ENCODE results near the gene DDX24.

DNA sequence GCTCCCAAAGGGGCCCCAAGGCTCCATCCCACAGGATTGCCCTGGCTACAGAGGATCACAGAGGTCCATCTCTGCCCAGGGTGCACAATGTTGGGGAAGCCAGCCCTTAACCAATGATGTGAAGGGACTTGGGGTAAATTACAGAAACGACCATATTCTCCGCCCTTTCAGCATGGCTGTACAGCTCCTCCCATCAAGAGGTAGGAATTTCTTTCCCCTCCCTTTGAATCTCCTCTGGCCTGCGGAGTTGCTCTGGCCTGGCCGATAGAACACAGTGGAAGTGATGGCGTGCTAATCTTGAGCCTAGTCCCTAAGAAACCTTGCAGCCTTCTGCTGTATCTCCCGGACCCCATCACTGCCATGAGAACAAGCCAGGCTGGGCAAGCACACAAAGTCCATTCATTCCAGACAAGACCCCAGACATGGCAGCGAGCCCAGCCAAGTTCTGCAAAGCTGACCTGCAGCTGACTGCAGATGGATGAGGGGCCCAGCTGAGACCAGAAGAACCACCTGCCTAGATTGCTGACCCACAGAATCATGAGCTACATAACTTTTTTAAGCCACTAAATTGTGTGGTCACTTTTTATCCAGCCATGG, 22.6 kb upstream of the DDX24 start:
- TF ChIP-seq, protein P1, sequence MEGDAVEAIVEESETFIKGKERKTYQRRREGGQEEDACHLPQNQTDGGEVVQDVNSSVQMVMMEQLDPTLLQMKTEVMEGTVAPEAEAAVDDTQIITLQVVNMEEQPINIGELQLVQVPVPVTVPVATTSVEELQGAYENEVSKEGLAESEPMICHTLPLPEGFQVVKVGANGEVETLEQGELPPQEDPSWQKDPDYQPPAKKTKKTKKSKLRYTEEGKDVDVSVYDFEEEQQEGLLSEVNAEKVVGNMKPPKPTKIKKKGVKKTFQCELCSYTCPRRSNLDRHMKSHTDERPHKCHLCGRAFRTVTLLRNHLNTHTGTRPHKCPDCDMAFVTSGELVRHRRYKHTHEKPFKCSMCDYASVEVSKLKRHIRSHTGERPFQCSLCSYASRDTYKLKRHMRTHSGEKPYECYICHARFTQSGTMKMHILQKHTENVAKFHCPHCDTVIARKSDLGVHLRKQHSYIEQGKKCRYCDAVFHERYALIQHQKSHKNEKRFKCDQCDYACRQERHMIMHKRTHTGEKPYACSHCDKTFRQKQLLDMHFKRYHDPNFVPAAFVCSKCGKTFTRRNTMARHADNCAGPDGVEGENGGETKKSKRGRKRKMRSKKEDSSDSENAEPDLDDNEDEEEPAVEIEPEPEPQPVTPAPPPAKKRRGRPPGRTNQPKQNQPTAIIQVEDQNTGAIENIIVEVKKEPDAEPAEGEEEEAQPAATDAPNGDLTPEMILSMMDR (IDR thresholded peaks at IDR 0.05), result no peak
- TF ChIP-seq EP300 (IDR thresholded peaks at IDR 0.05; ENCODE audit: low read depth), result no peak

Data from transverse colon (tissue), 3 donors.